HG03139 (cell line): Measurements from ENCODE around the gene RASGRF1.

Experiments used
- ATAC-seq: cut with Tn5 transposase; IDR thresholded peaks from one replicate; pipeline ENCODE4 v1.9.1; 2021; ENCODE audit not compliant: unreplicated experiment

RASGRF1 gene

DNA sequence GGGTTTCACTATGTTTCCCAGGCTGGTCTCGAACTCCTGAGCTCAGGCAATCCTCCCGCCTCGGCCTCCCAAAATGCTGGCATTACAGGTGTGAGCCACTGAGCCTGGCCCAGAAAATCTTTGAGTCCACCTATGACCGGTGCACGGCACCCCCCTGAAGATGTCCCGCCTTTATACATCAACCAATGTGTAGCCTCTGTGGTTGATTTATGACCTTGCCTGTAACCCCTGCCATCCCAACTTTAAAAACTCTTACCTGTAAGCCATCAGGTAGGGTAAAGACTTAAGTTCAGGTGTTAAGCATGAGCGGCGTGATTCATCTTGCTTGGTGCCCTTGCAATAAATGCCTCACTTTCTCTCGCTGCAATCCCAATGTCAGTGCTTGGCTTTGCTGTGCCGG, 131.2 kb downstream of the RASGRF1 start:
- no peak for ATAC-seq

DNA sequence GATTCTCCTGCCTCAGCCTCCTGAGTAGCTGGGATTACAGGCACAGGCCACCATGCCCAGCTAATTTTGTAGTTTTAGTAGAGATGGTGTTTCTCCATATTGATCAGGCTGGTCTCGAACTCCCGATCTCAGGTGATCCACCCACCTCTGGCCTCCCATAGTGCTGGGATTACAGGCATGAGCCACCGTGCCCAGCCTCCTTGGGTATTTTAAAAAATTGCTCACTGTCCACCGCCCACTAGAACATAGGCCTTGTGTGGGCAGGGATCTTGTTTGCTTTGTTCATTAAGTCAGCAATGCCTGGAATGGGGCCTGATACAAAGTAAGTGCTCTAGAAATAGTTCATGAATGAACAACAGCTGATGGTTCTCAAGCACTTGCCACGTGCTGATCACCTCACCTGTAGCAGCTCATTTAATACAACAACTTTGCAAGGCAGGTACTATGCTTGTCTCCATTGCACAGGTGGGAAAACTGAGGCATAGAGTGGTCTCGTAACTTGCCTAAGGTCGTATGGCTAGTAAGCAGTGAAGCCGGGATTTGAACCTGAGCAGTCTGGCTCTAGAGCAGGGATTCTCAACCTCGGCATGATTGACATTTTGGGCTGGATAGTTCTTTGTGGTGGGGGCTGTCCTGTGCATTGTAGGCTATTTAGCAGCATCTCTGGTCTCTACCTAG, 133.0 kb downstream of the RASGRF1 start:
- ATAC-seq: no peak

DNA sequence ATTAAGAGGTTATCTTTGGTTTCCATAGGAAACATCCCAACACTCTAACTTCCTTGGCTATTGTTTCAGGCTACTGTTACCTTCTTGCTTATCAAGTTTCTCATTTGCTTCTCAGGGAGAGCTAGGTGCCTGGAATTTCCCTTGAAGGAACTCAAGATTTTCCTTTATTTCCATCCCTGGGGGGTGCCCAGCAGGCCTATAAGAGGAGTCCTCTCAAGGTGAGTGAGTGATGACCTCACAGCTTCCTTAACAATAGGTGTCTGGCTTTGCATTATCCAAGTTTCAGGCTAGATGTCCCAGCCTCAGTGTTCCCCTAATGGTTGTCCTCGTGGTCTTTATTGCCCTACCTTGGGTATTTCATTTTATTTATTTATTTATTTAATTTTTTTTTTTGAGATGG, 133.6 kb downstream of the RASGRF1 start:
- ATAC-seq: no peak

DNA sequence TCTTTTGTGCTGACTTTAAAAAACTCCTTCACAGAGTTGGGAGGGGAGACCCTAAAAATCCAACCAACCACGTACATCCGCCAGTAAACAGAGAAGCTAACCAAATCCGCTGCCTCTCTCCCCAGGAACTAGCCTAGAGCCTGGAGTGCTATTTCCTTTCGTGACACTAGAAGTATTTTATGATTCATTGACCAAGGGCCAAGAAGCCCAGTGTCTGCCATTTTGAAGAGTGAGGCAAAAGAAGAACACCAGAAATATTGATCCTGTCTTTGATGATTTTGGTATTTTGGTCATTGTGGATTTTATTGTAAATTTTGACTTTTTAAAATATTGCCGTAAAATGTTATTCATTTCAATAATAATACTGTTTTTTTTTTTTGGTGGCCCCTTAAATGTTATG, 135.2 kb downstream of the RASGRF1 start:
- no peak for ATAC-seq

DNA sequence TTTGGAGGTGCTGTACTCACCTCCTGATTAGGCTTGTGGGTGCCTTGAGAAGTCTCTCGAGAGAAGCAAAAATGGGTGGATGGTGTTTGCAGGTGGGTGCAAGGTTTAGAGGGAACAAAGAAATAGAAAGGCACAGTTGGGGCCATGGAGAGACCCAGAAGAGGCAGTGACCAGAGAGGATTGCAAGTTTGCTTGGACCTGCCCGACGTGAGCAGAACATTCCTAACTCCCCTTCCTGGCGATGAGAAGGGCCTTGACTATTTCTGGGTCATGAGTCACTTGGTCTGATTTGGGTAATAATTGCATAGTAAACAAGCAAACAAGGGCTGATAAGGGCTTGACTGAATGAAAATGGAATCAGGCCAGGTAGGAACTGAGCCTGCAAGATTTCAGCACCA, 138.7 kb downstream of the RASGRF1 start:
- ATAC-seq: no peak

DNA sequence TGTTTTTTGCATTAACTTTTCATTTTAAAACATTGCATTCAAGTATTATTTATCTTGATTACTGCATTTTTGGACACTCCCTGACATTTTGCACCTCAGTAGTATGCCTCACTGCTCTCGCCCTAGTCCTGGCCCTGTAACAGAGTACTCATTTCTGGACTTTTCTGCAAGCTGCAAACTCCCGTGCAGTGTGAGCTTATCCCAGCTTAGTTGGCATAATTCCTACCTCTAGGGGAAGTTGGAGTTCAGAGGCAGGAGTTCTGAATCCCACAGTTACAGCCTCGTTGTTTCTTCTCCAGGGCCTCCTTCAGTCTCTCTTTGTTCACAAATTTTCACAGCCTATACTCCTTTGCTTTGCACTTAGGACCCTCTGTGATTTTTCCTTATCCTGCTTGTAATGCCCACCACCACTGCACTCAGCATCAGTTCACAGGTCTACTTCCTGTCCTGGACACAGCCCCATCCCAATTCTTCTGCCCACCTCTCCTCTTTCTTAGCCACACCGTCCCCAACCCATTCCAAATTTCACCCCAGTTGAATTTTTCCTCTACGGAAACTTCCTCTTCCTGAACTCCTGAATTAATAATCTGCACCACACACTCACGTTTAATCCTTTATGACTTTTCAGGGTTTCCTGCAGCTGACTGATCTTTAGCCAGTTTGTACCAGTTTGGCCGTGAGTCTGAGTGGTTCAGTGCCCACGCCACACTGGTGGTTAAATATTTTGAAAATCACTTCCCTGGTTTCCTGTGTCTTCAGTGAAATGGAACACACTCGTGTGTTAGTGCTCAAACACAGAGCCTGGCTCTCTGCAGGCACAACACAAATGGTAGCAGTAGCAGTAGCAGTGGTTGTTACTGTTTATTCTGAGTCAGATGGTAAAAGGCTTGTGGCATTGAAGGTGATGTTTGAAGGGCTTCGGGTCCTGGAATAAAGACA, 139.4 kb downstream of the RASGRF1 start:
- no peak for ATAC-seq

DNA sequence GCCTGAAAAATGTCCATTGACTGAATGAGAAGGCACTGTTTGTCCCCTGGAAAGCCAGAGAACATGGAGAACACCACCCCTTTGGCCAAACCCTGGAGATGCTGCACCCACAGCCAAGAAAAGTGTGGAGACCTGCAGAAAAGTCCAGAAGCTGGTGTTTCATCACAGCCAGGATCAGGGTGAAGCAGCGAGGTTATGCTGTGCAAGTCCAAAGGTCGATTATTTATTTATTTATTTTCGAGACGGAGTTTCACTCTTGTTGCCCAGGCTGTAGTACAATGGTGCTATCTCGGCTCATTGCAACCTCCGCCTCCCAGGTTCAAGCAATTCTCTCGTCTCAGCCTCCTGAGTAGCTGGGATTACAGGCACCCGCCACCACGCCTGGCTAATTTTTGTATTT, 140.2 kb downstream of the RASGRF1 start:
- no peak for ATAC-seq

DNA sequence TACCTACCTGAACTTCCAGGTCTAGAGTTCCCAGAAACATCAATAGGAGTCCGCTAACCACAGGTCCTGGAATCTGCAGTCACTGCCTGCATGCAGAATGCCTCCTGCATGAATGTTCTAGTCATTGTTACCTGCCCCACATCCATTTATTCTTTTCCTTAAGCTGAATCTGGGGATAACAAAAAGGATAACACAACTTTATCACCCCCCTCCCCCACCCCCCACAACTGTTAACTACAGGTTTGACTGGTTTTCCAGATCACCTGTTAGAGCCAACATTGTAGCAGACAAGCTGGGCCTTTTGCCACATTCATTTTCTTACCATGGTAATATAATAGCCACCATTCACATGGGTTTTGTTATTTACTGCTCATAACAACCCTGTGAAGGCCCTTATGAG, 141.1 kb downstream of the RASGRF1 start:
- ATAC-seq: no peak

DNA sequence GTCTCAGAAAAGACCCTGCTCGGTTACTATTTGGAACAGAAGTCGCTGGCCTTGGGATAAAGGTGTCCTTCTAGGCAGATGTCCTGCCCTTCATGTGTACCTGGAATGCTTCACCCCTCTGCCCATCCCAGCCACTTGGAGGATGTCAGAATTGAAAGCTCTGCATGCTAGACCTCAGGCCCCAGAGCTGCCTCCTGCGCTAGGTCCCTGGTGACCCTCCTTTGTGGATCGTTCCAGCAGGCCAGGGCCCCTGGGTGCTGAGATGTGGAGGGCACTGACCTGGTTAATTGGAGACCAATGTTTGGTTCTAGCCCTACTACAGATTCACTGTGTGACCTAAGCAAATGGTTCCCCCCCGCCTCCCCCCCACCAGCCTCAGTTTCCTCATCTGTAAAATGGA, 143.1 kb downstream of the RASGRF1 start:
- ATAC-seq: no peak

DNA sequence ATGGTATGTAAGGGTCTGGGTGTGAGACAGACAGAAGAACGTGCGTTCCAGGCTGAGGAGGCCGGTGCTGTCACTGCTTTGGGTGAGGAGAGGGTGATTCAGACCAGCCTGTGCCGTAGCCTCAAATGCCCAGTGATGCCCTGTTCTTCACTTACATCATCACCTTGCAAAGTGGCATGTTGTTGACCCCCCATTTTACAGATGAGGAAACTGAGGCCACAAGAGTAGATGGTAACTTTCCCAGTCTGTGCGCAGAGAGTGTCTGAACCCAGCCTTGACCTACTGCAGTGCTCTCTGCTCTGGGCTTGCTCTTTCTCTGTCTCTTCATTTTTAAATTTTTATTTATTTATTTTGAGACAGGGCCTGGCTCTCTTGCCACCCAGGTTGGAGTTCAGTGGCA, 144.1 kb downstream of the RASGRF1 start:
- no peak for ATAC-seq

DNA sequence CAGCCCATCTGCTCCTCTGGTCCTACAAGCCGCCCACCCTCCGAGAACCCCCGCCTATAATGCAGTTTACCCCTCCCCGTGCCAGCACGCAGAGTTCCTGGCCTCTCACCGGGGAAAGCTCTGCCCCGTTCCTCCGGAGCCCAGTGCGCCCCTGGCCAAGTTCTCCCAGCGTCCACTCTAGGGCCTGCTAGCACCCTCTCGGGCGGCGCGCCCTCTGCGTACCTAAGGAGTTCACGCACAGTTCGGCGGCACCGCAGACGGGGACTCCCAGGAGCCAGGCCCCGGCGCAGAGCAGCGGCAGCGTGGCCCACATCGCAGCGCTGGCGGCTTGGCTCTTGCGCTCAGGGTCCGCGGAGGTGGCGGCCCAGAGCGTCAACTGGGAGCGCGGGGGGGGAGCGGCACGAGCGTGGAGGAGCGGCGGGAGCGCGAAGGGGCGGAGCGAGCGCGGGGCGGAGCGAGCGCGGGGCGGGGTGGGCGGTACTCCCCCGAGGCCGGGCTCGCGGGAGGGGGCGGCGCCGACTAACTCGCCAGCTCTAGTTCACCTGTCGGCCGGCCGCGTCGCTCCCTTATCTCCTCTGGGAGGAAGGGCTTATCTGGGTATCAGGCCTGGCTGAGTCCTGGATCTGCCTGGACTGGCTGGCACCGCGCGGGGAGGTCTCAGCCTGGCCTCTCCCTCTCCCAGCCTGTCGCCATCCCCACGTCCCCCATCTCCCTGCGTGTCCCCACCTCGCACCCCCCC, 145.7 kb downstream of the RASGRF1 start, which contains the start of gene CTSH:
Gene CTSH, minus strand, starts transcription at position 378 of the 739 bp plus-strand sequence. Its CDS starts 65 bp downstream, at position 313.
- ATAC-seq: peak; percentile 77

DNA sequence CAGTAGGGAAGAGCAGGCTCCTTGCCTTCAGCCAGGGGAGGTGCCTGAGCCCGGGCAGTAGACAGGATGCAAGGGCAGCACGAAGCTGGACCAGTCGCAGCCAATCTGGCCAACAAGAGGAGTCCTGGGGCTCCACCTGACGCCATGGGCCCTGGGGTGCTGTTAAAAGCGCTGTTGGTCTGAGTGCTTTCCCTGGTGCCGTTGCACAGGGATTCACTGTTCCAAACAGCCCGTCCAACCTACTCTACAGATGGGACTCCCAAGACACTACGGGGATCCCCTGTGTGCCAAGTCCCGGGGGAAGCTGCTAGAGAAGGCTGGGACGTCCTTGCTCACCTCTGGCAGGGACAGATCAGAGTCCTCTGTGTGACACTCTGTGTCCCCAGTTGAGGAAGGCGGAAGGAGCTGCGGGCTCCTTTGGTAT, 146.4 kb downstream of the RASGRF1 start:
- ATAC-seq: peak; percentile 21

DNA sequence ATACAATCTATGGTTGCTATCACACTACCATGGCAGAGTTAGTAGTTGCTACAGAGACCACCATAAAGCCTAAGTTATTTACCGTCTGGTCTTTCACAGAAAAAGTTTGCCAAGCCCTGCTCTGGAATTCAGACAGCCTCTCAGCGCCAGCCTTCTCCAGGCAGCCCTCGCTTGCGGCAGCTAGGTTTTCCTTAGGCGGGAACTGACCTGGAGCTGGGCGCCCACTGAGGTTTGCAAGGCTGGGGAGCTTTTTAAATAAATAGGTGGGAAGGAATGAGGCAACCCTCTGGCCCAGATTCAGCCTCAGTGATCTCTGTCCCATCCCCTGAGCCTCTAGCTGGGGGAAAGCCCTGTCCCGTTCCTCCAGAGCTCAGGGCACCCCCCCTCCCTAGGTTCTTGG, 146.9 kb downstream of the RASGRF1 start:
- no peak for ATAC-seq

DNA sequence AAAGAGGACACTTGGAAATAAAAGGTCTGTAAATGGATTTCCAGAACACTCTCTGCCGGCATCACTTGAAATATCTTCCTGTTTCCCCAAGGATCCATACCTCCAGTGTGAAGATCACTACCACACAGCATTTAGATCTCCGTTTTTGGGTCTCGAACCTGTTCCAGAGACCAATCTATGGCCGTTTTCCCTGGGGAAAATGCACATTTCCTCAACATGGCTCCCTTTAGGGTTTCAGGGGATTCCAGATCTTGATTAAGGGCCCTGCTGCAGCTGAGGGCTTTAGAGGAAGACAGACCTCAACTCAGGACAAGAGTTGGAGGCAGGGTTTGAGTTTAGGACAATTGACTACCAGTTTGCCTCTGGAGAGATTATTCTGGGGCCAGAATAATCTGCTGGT, 147.8 kb downstream of the RASGRF1 start:
- ATAC-seq: no peak

DNA sequence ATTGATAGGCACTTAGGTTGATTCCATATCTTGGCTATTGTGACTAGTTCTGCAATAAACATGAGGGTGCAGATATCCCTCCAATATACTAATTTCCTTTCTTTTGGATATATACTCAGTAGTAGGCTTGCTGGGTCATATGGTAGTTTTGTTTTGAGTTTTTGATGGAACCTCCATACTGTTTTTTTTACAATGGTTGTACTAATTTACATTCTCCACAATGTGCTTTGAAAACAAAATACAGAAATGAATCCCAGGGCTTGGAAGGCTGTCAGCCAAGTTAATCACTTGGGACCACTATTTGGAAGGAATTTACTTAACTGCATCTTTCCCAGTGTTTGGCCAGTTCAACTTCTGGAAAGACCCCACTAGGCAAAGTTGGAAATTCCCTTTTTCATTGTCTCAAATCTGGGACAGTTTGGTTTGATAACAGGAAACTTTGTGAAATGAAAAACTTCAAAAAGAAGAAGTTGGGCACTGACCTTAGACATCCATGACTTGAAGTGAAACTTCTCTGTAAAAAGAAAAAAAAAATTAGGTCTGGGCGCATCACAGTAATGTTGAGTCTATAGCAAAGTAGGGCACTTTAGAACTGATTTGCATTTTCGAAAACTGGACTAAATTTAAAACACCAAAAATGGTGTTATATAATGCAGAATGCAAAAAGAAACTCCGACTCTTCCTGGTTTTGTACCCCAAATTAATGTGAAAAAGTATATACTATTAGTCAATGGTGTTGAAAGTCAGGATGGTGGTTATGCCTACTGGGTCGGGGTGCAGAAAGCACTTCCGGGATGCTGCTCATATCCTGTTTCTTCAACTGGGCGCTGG, 151.7 kb downstream of the RASGRF1 start:
- peak; percentile 49 for ATAC-seq

DNA sequence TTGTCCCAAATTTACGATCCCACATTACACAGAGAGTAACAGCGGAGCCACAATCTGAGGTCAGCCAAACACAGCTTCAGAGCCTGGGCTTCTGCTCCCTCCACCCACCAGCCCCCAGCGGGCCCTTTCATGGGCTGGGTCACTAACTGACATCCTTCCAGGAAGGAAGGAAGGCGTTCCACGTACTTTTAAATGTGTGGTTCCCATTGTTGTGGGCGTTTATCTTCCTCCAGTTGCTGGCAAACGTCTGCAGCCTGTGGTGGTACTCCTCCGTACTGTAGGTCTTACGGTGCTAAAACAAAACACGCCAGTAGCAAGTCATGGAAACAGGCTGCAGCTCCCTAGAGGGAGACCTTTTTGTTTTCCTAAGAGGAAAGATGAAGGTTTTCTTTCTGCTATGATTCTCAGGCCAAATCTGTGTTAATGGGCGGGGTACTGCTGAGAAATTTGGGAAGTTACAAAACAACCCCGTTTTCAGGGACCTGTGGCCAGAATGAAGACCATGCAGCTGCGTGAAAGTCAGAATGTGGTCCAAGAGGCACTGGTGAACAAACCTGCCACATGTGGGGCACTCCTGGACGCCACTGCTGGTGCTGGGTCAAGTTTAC, 153.3 kb downstream of the RASGRF1 start:
- no peak for ATAC-seq

DNA sequence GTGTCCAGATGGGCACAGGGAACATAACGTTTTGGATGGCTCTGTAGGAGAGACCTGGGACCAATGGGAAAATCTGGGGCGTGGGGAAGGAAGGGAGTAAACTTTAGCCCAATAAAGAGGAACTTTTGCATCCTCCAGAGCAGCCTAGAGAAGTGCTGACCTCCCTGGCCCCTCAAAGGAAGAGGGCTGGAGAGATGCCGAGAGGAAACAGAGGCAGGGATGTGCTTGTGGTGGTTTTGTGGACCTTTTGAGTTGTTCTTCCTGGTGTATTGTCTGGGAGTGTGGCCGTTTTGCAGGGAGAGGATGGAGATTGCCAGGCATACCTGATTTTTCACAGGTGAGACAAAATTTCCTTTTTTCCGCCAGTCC, 155.9 kb downstream of the RASGRF1 start:
- no peak for ATAC-seq

DNA sequence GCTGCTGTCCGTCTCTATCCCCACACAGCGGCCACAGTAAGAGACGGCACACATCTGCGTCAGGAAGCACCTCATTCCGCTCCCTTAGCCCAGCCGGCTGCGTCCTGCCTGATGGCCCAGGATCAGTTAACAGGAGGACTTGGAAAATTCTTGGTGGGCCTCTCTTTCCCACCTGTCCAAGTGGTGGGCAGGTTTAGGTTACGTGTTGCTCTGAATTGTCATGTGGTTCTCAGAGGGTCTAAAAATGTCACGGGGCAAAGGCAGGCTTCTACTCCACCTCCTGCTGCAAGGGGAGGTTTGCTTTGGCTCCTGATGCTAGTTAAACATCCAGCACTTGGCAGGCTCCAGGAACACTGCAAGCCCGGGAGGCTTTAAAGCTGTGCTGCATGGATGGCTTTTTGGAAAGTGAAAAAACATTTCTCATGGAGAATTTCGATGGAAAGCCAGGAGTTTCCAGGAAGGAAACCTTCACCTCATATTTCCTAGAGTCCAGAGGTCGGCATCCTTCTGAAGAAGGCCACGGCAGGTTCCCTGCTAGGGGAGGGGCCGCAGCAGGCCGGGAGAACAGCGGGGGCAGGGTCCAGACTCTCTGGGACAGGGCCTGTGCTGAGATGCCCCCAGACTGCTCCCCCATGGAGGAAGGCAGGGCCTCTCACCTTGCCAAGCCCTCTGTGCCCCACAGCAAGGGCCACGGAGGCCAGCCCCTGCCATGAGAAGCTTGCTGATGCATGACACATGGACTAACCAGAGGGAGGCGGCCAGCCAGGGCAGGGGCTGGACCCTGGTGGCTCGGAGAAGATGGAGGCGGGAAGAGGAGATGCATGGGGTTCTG, 156.5 kb downstream of the RASGRF1 start:
- no peak for ATAC-seq

DNA sequence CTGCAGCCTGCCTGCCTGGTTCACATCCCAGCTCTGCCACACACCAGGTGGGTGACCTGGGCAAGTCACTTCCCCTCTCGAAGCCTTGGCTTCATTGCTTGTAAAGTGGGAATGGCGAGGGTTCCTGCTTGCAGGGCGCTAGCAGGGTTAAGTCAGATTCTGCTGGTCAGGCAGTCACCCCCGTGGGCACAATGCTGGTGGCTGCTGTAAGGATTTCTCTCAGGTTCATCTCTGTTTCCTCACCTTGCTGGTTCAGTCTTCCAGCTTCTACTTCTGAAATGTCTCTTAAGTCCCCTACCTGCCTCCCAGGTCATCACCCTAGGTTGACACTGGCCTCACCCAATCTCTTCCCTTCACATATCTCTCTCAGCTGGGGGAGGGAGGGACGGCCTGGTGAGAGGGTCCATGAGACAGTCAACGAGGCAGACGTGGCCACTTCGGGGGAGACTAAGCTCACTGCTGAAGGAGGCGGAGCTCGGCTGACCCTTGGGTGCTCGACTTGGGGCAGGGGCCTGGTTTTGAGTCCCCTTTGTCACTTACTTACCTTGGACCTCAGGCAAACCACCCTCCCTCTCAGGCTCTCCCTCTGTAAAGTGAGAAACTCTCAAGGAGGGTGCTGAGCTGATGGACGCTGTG, 157.3 kb downstream of the RASGRF1 start:
- ATAC-seq: no peak
